SK-N-SH (cell line): ENCODE measurements around the gene TNFRSF12A. TPM values are rescaled to one million over a fixed set of nuclear protein-coding genes. Genes with fewer than 3 reads are reported as not detected.
A peak's percentile ranks its signal among the peaks of the same experiment; 100 is the strongest.

Source experiments
- CTCF ChIA-PET: fragments of 300-600, 350-600 bp; formaldehyde crosslinking; extraction: SDS; loops from one replicate; lab custom pipeline; 2021; lab: Yijun Ruan, JAX
- POLR2A ChIA-PET: fragments of 350-600 bp; sonication (Branson Sonifier 250); formaldehyde crosslinking; extraction: SDS; loops from one replicate; lab custom pipeline; 2020; ENCODE audit warnings: antibody characterized with exemption, inconsistent platforms; lab: Yijun Ruan, JAX
- DNase-seq: peaks from one replicate; pipeline ENCODE4 v3.0.0; 2012
- H2AFZ ChIP-seq: fragments of 200-600 bp; sonication (generic); 2 replicates; pipeline ENCODE4 v1.8.1; 2016; ENCODE audit warnings: antibody characterized with exemption, mild to moderate bottlenecking, low read depth
- H3F3A ChIP-seq: fragments of 200-600 bp; sonication (generic); replicated peaks from 2 replicates; pipeline ENCODE3; 2016; ENCODE audit warnings: antibody characterized with exemption, mild to moderate bottlenecking; ENCODE audit not compliant: insufficient read depth
- H3K27ac ChIP-seq, 2 experiments: fragments of 200-500 bp in 1 of 2; fragments of 200-600 bp in 1 of 2; sonication (Bioruptor generic) in 1 of 2; sonication (generic), shearing (Covaris generic) in 1 of 2; 2 replicates each; pipeline versions ENCODE4 v1.5.1 to v1.6.1; 2014 to 2016; ENCODE audit warnings: low read depth in 2 of 2, inconsistent platforms in 1 of 2, low read length in 1 of 2, mild to moderate bottlenecking in 1 of 2, mixed read lengths in 1 of 2
- H3K27me3 ChIP-seq: fragments of 200-600 bp; sonication (generic), shearing (Covaris generic); 2 replicates; pipeline ENCODE4 v1.6.1; 2016; ENCODE audit warnings: mixed run types; ENCODE audit not compliant: insufficient read depth
- H3K36me3 ChIP-seq, 2 experiments: fragments of 200-500 bp in 1 of 2; fragments of 200-600 bp in 1 of 2; sonication (Bioruptor generic) in 1 of 2; sonication (generic) in 1 of 2; replicated peaks in 1 of 2; 2 replicates each; pipeline versions ENCODE3 to v1.5.1; 2014 to 2016; ENCODE audit warnings: low read length in 1 of 2, mild to moderate bottlenecking in 1 of 2; ENCODE audit not compliant: insufficient read depth in 2 of 2, control insufficient read depth in 1 of 2
- H3K4me1 ChIP-seq, 2 experiments: fragments of 200-500 bp in 1 of 2; fragments of 200-600 bp in 1 of 2; sonication (Bioruptor generic) in 1 of 2; sonication (generic), shearing (Covaris generic) in 1 of 2; 2 replicates each; pipeline versions ENCODE4 v1.5.1 to v1.6.1; 2014 to 2016; ENCODE audit warnings: low read depth in 1 of 2, low read length in 1 of 2, mixed run types in 1 of 2; ENCODE audit not compliant: insufficient read depth in 2 of 2, control insufficient read depth in 1 of 2
- H3K4me2 ChIP-seq: fragments of 200-600 bp; sonication (generic), shearing (Covaris generic); 2 replicates; pipeline ENCODE4 v1.6.1; 2017; ENCODE audit warnings: mixed run types
- H3K4me3 ChIP-seq, 2 experiments: fragments of 200-500 bp in 1 of 2; fragments of 200-600 bp in 1 of 2; sonication (Bioruptor generic) in 1 of 2; sonication (generic), shearing (Covaris generic) in 1 of 2; 2 replicates each; pipeline versions ENCODE4 v1.5.1 to v1.8.1; 2014 to 2016; ENCODE audit warnings: low read depth in 2 of 2, inconsistent platforms in 1 of 2, low read length in 1 of 2, mild to moderate bottlenecking in 1 of 2, mixed read lengths in 1 of 2, moderate library complexity in 1 of 2
- H3K79me2 ChIP-seq: fragments of 200-600 bp; sonication (generic); 2 replicates; pipeline ENCODE4 v1.8.1; 2017; ENCODE audit warnings: mild to moderate bottlenecking; ENCODE audit not compliant: insufficient read depth
- H3K9ac ChIP-seq: fragments of 200-600 bp; sonication (generic); 2 replicates; pipeline ENCODE4 v1.6.1; 2017; ENCODE audit warnings: mixed run types
- H3K9me2 ChIP-seq: fragments of 200-600 bp; sonication (generic); 2 replicates; pipeline ENCODE4 v1.6.1; 2017; ENCODE audit warnings: mixed run types
- H3K9me3 ChIP-seq: fragments of 200-600 bp; sonication (generic); 2 replicates; pipeline ENCODE4 v1.6.1; 2017; ENCODE audit warnings: mixed run types, mild to moderate bottlenecking, moderate library complexity
- H4K20me1 ChIP-seq: fragments of 200-600 bp; sonication (generic); 2 replicates; pipeline ENCODE4 v1.6.1; 2017; ENCODE audit warnings: mild to moderate bottlenecking, mixed run types; ENCODE audit not compliant: insufficient read depth
- CHD2 ChIP-seq: fragments of 150-350 bp; IDR thresholded peaks from 2 replicates; pipeline ENCODE4 v1.6.1; 2018; ENCODE audit warnings: low read length; ENCODE audit not compliant: partially characterized antibody
- EZH2phosphoT487 ChIP-seq: fragments of 200-600 bp; sonication (generic); IDR thresholded peaks from 2 replicates; pipeline ENCODE4 v1.6.1; 2017; ENCODE audit warnings: low read depth, mixed run types, mild to moderate bottlenecking, antibody characterized with exemption, moderate library complexity, borderline replicate concordance
- FOXJ3 ChIP-seq: sonication (generic); formaldehyde crosslinking; IDR thresholded peaks from 2 replicates; pipeline ENCODE4 v1.5.1; 2020; ENCODE audit warnings: mild to moderate bottlenecking, missing genetic modification reagents
- FOXM1 ChIP-seq: IDR thresholded peaks from 2 replicates; pipeline ENCODE4 v1.4.0; 2012; ENCODE audit warnings: low read depth, mild to moderate bottlenecking
- IRF3 ChIP-seq: fragments of 150-350 bp; IDR thresholded peaks from 2 replicates; pipeline ENCODE4 v1.6.1; 2016; ENCODE audit warnings: mild to moderate bottlenecking, low read depth, low read length
- JUND ChIP-seq: IDR thresholded peaks from 2 replicates; pipeline ENCODE4 v1.4.0; 2012
- MXI1 ChIP-seq: IDR thresholded peaks from 2 replicates; pipeline ENCODE4 v1.6.1; 2012; ENCODE audit warnings: mild to moderate bottlenecking, low read depth, low read length, improper control_type of control experiment
- PBX3 ChIP-seq: IDR thresholded peaks from 2 replicates; pipeline ENCODE4; 2012
- POLR2AphosphoS5 ChIP-seq: IDR thresholded peaks from 2 replicates; pipeline ENCODE4 v1.6.1; 2012; ENCODE audit warnings: low read depth, low read length
- RAD21 ChIP-seq: IDR thresholded peaks from 2 replicates; pipeline ENCODE4 v1.6.1; 2012; ENCODE audit warnings: mild to moderate bottlenecking, low read length
- RFX5 ChIP-seq: IDR thresholded peaks from 2 replicates; pipeline ENCODE4 v1.6.1; 2012; ENCODE audit warnings: mild to moderate bottlenecking, improper control_type of control experiment, low read length
- SIN3A ChIP-seq: IDR thresholded peaks from 2 replicates; pipeline ENCODE4 v1.6.1; 2012; ENCODE audit warnings: low read depth, mild to moderate bottlenecking, low read length, moderate library complexity, borderline replicate concordance
- TAF1 ChIP-seq: IDR thresholded peaks from 2 replicates; pipeline ENCODE4 v1.6.1; 2012; ENCODE audit warnings: low read depth, mild to moderate bottlenecking, low read length, moderate library complexity, borderline replicate concordance
- TCF12 ChIP-seq: IDR thresholded peaks from 2 replicates; pipeline ENCODE4 v1.4.0; 2012
- WGBS: methylation state at CpG from one replicate; pipeline ENCODE4 v1.1.6; 2017; ENCODE audit warnings: low lambda C conversion rate; 5-methylcytosine and 5-hydroxymethylcytosine counted together
- polyA plus RNA-seq, 3 experiments: library from polyadenylated mRNA; depleted of rRNA; stranded (reverse); fragments of >200 nt; gene quantifications; 2 replicates each; pipeline ENCODE4 v1.2.3, GENCODE V29; 2012

The TNFRSF12A gene
- polyA plus RNA-seq, 1 of the 3 experiments (the other 2 are of a cell fraction), result 374 TPM

- CTCF ChIA-PET, result interaction anchor here (0.9 to 4.1 kb wide), 17 partner anchors 10 to 91 kb away, joined by 3 to 63 read pairs (median 11); partner anchors contain the start of genes MMP25 and ZSCAN10
- Histone ChIP-seq H3K27me3 (no peaks in the 10 kb centered on the region), H3K27ac (no peak overlapping the region), H2AFZ (no peak overlapping the region), H3F3A (no peaks in the 10 kb centered on the region), H3K9ac (no peak overlapping the region), H3K9me2 (no peaks in the 10 kb centered on the region), H3K36me3 (no peaks in the 10 kb centered on the region), H3K79me2 (no peaks in the 10 kb centered on the region), H3K4me3 (peak overlapping the region in 1 of 2 experiments; percentile 87; a peak in 2 of 4 replicates), H4K20me1 (no peaks in the 10 kb centered on the region), H3K4me2 (peak overlapping the region; percentile 99), H3K9me3 (no peaks in the 10 kb centered on the region), H3K4me1 (peaks cover 0 to 12% of the 10 kb centered on the region in 2 experiments; a peak in 1 of 4 replicates)
- no peak for TF ChIP-seq IRF3
- no peak for TF ChIP-seq RFX5
- TF ChIP-seq TAF1, result no peak
- no peak for TF ChIP-seq SIN3A
- no peak for DNase-seq
- WGBS, result 96% methylated on average over 21 of the region's 22 CpGs
- POLR2A ChIA-PET, result no interaction called here
Measured at GRCh38 chr16:3057181-3058138, 37.3 kb downstream of the TNFRSF12A start.

GRCh38 chr16:3058139-3059030, 38.2 kb downstream of the TNFRSF12A start:
- POLR2A ChIA-PET, result interaction anchor here (1.3 to 2.0 kb wide), 2 partner anchors 10 to 71 kb away, joined by 3 to 6 read pairs; no protein-coding TSS in a partner anchor
- CTCF ChIA-PET, result interaction anchor here (0.6 to 4.1 kb wide), 44 partner anchors 9 to 130 kb away, joined by 3 to 63 read pairs (median 8); partner anchors contain the start of genes CLDN6, HCFC1R1, MMP25 and OR1F1

More at GRCh38 chr16:3058139-3059030, 38.2 kb downstream of the TNFRSF12A start:
- 6% methylated on average over 27 of the region's 77 CpGs for WGBS
- Histone ChIP-seq H3K4me1 (peaks cover 0 to 12% of the 10 kb centered on the region in 2 experiments; a peak in 1 of 4 replicates), H3K9ac (peak overlapping the region; percentile 84), H3F3A (no peaks in the 10 kb centered on the region), H3K79me2 (no peaks in the 10 kb centered on the region), H3K27me3 (no peaks in the 10 kb centered on the region), H2AFZ (peak overlapping the region; percentile 85), H3K9me3 (no peaks in the 10 kb centered on the region), H3K4me3 (peak overlapping the region; percentile 70 to 87), H3K27ac (peak overlapping the region in 1 of 2 experiments; percentile 68; a peak in 1 of 4 replicates), H3K36me3 (no peaks in the 10 kb centered on the region), H3K4me2 (peak overlapping the region; percentile 99), H3K9me2 (no peaks in the 10 kb centered on the region), H4K20me1 (no peaks in the 10 kb centered on the region)
- TF ChIP-seq RAD21, result no peak
- no peak for TF ChIP-seq MXI1
- TF ChIP-seq FOXM1, result no peak
- no peak for TF ChIP-seq TCF12
- no peak for TF ChIP-seq CHD2
- no peak for TF ChIP-seq PBX3
- TF ChIP-seq POLR2AphosphoS5, result no peak
- no peak for TF ChIP-seq FOXJ3 (CRISPR knock-in tag)
- no peak for TF ChIP-seq JUND
- no peak for TF ChIP-seq EZH2phosphoT487
- DNase-seq, result peak; percentile 57
